GM21515 (cell line): ENCODE data around the gene DLEC1.
"Not testable (repeated sequence)": the region's sequence is repeated elsewhere in the genome, so short reads cannot be mapped to it uniquely, and the experiment has no call there.

Experiments
- ATAC-seq: cut with Tn5 transposase; IDR thresholded peaks from one replicate; pipeline ENCODE4 v1.9.1; 2021; ENCODE audit not compliant: unreplicated experiment

Gene DLEC1

DNA sequence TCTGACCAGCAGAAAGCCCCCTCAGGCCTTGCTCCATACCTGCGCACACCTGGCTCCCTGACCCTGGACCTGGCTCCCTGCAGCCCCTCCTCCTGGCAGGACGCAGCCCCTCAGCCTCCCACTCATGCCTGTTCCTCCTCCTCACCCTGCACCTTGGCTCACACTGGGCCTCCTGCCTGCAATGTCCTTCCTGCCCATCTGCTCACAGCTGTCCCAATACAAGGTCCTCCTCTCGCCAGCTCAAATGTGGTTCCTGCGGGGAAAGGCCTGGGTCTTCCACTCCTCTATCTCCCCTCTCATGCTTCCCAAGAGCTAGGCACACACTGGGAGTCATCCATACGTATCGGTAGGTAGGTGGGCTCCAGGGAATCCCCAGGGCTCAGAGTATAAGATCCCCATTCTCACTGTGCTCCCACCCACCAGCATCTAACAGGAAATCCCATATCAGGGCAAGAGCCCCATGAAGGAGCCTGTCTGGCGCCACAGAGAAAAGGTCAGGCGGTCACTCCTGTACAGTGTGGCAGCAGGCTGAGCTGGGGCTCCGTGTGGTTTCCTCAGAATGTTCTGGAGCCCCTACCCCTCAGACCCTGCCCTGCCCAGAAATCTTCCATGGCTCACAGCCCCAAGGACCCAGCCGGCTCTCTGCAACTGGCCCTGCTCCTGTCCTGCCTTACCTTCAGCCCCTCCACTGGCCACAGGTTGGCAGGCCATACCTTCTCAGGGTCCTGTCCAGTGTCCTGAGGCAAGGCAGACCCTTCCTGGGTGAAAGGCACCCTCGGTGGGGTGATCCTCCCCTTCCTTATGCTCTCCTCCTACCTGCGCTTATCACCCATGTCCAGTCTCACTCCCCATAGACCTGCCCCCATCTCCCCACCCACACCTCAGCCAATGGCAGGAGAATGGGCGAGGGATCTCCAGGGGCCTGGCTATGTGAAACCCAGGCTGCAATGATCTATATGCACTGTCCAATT is 20.4 kb upstream of the DLEC1 start:
- ATAC-seq, result no peak

DNA sequence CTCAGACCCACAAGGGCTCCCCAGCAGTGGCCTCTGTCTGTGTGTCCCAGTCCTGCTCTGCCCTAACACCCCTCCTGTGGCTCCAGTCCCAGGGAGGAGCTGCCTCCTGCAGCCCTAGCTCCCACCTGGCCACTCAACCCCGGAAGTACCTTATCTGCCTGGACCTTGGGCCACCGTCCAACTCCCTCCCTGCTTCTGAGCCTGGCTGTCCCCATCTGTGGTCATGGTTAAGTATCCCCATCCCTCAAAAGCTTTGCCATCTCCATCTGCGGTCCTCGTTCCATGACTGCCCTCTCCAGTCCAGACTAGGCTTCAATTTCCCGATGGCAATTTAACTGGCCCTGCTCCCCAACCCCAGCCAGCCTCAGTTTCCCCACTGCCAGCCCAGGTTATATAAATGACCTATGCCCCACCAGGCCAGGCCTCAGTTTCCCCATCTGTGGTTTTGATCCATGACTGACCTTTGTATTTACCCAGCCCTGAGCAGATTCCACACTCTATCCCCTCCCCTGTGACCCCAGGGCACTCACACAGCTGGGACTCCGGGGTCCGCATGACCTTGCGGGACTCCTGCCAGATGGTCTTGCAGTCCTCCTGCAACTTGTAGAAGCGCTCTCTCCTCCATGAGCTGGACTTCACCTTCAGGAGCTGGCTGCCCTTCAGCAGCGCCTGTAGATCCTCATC is 19.2 kb upstream of the DLEC1 start:
- no peak for ATAC-seq

DNA sequence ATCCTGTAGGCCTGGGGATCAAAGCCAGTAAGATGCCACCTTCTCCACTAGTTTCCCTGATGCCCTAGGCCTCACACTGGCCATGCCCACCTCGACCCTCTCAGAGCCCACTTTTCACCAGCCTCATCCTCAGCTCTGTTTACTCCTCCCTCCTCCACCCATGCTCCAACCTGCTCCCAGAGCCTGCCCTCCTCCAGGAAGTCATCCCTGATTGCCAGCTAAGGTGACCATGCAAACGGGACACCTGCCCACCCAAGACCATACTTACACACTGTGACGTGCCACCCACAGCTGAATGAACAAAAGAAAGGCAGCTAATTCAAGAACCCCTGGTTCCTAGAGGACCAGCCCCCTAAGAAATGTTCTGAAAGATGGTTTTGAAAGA is 18.7 kb upstream of the DLEC1 start:
- no peak for ATAC-seq

DNA sequence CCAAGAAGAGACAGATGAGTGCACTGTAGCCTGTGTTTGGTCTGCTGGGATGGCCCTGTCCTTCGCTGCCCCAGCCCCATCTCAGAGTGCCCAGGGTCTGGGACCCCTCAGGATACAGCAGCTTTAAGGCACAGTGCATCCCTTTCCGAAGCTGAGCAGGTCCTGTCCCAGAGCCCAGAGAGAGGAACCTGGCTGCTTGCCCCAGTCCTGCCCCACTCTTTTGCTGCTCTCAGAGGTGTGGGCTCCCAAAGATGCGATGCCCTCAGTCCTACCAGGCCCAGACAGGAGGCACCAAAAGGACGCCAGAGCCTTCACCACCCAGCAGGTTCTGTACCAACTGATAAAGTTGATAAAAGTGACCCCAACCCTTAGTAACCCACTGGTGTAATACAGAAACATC is 17.8 kb upstream of the DLEC1 start:
- ATAC-seq, result no peak

DNA sequence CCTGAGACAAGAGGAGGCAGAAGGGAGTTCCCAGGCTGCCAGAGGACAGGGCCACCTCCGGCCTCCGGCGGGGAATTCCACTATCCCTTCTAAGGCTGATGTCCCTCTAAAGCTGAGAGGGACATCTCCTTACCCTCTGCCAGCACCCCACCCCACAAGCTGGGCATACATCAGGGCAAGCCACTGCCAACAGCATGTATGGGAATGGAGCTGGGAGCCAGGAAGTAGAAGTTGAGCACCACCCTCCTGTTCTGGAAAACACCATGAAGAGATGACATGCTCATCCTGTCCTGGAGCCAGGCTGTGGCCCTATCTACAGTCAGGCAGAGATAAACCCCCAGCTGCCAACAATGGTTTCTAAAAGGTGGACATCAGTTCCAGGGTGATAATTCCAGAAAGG is 16.7 kb upstream of the DLEC1 start:
- no peak for ATAC-seq

DNA sequence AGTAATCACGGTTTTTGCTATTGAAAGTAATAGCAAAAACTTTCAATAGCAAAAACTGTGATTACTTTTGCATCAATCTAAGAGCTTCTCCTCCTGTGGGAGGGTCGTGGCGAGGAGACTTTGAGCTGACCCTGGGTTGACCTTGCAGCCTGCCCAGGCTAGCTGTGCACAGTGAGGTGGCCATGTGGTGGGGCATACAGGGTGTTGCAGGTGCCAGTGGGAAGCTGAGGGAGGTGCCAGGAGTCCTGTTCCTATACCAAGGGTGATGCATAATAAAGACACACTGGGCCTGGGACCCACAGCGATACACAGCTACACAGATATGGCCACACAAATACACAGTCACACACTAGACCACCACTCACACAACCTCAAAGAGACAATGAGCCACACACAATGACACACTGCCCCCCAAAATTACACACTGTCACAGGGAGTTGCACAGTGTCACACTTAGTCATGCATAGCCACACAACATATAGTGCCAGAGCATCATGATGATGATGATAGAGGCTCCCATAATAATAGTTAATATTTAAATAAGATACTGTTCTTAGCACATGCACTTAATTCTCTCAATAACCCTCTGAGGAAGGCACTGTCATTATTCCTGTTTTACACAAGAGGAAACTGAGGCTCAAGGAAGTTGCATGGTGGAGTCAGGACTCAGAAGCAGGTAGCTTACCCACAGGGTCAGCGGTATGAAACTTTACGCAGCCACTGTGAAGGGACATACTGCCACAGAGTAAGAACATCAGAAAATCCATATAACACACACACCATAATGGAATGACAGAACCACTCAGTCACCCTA is 15.9 kb upstream of the DLEC1 start:
- ATAC-seq, result no peak

DNA sequence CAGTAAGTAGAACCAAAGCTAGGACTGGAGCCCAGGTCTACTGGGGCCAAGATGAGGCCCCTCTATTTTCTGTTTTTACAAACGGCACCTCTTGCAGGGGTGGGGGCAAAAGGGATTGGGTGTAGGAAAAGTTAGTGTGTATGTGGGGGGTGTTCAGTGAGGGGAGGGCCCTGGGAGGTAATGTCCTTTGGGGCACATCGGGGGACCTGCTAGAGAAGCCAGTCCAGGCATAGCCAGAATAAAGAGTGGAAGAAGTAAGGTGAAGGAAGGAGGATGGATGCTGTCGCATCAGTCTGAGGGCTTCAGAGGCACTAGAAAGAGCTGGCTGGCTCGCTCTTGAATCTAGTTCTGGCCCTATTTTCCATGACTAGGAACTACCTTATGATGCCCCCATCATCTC is 12.2 kb upstream of the DLEC1 start:
- no peak for ATAC-seq

DNA sequence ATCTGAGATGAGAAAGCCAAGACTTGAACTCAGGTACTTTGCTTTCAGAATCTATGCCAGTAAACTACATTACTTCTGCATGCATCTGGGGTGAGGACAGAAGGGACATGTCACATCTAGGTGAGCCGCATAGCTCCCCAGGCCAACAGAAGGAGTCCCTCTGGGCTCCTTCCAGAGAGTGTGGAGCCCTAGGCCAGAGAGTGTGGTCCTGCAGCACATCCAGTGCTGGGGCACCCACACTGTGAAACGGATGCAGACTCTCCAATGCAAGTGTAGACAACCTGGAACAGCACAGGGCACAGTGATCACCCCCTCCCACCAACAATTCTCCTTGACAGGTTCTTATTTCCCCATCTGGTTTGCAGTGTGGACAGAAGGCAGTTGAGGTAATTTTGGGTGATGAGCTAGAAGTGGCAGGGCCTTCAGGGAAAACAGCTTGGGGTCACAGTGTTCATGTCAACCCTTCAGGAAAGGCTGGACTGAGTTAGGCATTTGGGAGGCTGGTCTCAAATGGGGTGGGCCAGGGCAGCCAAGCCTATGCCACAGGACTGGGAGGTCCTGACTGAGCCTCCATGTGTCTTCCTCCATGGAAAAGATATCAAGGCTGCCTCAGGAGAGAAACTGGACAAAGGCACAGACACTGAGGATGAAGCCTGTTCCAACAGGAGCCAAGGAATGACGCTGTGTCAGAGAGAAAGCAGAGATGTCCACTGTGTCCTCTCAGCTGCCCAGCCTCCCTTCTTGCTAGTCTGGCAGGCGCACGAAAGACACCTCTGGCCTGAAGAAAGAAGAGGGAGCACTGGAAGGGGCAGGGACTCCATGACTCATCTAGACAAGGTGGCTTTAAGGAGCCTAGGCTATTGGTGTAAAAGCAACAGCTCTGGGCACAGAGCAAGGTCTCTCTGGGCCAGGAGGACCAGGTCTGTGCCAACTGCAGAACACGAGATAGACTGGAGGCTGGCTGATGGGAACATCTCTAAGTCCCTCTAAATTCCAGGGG is 11.2 kb upstream of the DLEC1 start:
- ATAC-seq, result no peak

DNA sequence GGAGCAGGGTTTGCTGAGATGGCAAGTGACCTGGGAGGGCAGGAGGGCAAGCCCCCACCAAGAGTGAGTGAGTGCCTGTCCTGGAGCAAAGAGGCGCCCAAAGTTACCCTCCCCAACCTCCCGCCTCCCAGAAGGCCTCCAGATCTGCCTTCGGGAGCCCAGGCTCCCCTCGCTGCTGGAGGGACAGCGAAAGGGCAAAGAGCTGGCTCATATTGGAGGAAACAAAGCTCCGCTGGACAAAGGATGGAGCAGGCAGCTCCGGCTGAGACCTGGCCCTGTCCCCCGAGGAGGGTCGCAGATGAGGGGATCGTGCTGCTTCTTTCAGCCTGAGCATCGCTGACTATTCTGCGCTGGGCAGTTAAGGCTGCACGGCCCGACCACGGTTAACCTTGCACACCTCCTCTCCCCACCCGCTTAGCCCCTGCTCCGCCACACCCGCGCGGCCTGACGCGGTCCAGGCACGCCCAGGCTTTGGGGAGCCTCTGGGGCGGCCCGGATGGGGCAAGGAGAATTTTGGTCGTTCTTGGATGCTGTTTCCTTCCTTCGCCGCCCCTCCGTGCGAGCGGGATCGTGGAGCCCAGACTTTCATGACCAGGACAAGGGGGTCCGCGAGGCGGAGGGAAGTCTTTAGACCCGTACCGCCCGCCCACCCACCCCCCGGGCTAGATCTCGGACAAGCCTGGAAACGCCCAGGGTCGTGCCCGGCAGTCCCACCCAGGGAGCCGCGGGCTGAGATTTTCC is 10.2 kb upstream of the DLEC1 start:
- no peak for ATAC-seq

DNA sequence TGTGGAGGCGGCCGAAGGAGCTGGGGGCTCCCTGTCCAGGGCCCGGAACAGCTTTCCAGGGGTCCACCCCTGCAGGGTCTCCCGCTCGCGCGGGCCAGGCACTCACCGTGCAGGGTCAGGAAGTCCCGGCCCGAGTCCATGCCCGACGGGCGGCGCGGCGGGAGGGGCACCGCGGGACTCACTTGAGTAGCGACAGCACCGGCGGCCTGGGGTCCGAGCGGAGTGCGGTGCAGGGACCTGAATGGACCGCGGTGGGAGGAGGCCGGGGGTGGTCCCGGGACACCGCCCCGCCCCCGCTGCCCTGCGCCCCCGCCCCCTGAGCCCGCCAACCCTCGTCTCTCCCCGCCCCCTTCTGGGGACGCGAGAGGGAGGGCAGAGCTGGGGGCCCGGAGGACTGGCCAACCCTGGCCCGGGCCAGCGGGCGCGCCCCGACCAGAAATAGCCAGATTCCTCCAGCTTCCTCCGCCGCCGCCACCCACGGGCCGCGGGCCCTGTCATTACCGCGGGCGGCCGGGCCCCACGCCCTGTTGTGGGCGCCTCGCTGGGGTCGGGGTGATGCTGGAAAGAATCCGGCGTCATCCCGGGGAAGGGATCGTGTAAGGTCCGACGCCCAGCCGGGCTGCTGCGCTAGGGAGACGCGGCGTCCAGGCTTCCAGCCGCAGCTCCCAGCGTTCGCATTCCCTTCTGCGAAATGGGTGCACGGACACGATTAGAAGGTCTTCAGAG is 9.4 kb upstream of the DLEC1 start, which contains the start of gene PLCD1:
TSS of gene PLCD1 (minus strand) at position 243 of the 726 bp plus-strand sequence. CDS start at position 140, 103 bp downstream.
- ATAC-seq, result no peak

DNA sequence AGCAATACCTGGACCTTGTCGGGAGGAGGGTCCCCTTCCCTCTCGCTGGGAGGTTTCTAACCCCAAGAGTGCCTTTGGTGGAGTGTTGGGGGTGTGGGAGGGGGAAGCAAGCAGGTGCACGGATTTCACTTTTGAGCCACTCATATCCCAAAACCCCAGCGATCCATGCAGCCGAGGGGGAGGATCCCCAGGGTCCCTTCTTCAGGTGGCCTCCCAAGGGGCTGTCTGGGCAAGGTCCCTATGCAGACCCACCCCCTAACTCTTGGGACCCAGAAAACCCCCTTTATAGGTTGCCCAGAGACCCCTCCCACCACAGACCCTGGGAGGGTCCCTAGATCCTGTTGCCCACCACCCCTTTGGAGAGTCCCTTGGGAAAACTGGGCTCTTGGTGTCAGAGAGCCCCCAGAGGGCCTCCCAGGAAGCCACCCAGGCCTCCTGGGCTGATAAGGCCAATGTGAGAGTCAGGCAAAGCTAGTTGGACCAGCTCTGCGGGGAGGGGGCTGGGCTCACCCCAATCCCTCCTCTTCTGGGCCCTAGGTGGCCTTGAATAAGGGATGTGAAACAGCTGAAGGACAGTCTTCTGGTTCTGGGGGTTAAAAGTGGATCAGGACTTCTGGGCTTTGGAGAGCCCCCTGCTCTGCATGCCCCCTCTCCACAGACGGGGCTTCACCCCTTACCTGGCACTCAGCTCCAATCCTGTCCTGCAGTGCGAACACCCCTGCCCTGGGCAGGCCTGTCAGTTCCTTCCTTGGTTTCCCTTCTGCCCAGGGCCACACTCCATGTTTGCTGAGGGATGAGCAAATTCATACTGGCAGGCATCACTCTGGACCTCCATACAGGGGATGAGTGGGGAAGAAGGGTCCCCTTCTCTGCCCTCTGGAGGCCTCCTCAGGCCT is 8.6 kb upstream of the DLEC1 start:
- no peak for ATAC-seq

DNA sequence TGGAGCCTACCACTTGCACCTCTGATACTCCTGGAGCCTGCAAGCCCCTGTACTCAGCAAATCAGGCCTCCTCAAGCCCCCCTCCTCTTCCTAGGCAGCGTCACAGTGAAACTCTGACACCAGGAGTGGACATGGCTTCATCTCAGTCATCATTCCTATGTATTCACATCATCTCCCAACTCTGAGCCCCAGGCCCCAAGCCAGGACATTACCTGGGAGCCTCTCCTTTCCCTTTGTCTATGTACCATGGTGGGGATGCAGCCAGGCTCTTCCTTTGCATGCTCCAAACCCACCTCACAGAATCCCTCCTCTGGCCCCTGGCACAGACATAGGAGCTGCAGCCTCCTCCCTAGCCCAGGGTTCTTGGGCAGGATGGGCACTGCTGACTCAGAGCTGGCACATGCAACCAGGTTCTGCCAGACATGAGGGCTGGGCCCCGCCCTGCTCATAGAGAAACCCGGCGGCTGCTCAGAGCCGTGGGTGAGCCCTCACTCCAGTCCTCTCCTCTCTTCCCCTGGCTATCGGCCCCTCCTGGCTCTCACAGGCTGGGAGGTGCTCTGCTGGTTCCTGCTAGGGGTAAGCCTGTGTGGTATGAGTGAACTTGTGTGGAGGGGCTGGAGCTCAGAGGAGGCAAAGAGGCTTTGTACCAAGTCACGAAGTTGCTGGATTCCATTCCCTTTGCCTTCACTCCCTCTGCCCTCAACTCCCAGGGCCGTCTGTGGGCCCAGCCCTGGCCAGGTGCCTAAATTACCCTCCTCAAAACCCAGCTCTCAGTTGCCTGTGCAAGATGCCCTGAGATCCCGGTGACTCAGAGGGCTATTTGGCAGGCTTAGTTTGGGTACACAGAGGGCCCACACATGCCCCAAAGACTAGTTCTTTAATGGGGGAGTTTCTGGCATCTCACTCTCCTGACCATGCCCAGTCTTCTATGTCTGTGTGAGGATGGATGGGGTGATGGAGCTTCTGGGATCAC is 7.7 kb upstream of the DLEC1 start:
- ATAC-seq, result no peak

DNA sequence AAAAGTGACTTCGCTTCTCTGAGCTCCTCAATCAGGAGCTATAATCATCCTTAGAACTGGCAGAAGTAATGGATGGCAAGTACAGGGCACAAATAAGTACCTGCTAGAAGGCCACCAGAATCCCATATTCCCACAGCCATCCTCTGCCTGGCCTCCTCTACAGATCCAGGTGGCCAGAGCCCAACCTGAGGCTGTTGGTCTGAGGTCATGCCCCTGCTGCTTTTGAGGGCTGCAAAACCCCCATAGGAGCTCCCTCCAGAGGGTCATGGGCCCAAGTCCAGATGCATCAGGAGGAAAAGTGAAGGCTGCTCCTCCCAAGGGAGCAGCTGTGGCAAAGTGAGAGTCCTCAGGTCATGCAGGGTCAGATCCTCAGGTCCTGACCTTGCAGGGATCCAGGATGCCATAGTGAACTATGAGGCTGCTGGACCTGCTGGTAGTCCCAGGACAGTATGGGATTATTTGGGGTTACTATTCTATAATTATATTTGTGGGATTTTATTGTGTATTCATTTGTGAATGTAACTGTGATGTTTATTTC is 6.6 kb upstream of the DLEC1 start:
- ATAC-seq, result no peak

DNA sequence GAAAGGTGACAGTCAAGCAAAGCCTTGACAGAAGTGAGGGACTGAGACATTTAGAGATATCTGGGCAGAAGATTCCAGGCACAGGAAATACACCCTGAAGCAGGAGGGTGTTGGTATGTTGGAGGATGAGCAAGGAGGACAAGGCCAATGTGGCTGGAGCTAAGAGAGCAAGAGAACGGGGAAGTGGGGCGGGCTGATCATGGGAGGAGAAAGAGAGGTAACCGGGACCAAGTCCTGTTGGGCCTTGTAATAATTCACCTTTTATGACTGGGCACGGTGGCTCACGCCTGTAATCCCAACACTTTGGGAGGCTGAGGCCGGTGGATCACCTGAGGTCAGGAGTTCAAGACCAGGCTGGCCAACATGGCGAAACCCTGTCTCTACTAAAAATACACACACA is 5.4 kb upstream of the DLEC1 start:
- ATAC-seq, result not testable (repeated sequence)

DNA sequence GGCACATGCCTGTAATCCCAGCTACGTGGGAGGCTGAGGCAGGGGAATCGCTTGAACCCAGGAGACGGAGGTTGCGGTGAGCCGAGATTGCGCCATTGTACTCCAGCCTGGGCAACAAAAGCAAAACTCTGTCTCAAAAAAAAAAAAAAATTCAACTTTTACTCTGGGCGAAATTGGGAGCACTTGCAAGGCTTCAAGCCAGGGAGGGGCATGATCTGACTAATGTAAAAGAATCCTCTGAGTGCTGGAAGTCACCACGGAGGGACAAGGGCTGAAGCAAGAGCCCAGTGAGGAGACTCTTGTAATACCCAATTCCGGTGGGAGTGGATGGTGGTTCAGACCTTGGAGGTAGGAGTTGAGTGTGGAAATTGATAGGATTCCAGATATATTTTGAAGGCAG is 4.7 kb upstream of the DLEC1 start:
- ATAC-seq, result not testable (repeated sequence)

DNA sequence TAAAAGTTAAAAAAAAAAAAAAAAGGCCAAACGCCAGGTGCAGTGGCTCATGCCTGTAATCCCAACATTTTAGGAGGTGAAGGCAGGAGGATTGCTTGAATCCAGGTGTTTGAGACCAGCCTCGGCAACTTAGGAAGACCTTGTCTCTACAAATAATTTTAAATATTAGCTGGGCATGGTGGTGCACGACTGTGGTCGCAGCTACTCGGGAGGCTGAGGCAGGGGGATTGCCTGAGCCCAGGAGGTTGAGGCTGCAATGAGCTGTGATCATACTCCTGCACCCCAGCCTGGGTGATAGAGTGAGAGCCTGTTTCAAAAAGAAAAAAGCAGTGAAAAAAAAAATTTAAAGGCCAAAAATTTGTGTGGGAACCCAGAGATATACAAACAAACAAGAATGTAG is 2.7 kb upstream of the DLEC1 start:
- no peak for ATAC-seq
